LoVo (cell line): ENCODE results near the gene HOXC6.

Source experiments
- DNase-seq: peaks from one replicate; pipeline ENCODE4 v3.0.0-alpha.2; 2016; ENCODE audit warnings: low spot score

HOXC6 gene

DNA sequence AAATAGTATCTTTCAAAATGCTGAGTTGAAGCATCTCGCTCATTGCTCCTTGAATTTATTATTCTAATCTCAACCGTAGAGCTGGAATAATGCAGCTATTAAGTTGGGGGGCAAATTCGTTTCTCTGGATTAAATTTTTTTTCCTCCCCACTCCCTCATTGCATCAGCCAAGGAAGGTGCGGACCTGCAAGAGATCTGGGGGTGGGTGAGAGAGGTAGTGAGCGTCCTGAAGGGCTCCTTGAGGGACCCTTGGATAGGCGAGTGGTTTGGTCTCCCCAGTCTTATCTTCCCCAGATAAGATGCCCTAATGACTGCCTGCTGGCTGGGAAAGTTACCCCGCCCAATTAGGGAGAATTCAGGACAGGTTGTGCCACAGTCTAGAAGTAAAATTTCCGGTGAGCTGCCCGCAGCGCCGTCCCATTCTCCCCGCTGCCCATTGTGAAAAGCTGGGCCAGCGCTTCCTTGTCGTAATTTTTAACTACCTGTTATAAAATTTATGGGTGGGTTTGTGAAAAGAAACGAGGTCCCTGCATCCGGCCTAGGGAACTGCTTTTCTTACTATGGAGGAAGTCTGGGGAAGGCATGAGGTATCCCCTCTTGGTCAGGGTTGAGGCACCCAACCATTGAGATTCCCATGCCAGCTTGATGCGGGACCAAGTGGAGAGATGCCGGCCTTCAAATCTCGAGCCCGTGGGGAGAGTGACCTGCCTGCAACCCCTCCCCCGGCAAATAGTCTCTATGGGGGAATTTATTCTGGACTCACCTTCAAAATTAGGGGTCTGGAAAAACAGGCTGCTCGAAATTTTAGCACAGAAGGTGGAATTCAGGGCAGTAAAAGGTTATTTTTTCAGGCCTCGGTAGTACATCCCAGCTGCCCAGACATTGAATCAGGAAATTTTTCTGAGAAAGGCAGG is 13.0 kb upstream of the HOXC6 start:
- DNase-seq = no peak

DNA sequence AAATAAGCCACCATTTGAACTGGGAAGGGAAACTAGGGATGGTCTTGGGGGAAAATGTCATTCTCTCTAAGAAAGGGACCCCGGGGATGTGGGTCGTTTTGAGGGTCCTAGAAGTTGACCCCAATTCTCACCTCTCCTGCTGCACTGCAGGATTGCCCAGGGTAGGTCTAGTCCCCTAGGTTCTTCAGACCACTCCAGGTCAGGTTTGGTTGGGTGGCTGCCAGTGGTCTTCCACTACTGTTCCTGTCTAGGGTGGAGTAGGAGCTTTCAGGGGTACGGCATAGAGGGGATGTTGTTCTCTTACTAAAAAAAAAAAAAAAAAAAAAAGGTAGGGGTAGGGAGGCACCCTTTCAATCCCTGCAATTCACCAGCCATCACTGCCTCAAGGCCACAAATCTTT is 12.2 kb upstream of the HOXC6 start:
- DNase-seq = no peak

DNA sequence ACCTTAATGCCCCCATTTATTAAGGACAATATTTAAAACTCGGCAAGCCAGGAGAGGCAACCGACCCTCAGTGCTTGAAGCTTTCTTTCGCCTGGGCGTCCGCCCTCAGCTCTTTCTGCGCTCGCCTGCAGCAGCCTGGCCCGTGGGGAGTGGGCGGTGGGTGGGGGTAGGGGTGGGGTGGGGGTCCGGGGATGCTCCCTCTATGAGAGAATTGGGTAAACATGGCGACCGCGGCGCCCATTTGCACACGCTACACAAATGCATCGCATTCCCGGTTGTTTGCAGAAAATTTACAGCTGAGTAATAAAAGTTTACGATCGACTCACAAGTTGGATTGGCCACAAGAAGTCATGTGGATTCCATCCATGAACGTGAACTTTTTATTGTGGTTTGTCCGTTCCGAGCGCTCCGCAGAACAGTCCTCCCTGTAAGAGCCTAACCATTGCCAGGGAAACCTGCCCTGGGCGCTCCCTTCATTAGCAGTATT is 11.7 kb upstream of the HOXC6 start:
- DNase-seq = peak; percentile 88

DNA sequence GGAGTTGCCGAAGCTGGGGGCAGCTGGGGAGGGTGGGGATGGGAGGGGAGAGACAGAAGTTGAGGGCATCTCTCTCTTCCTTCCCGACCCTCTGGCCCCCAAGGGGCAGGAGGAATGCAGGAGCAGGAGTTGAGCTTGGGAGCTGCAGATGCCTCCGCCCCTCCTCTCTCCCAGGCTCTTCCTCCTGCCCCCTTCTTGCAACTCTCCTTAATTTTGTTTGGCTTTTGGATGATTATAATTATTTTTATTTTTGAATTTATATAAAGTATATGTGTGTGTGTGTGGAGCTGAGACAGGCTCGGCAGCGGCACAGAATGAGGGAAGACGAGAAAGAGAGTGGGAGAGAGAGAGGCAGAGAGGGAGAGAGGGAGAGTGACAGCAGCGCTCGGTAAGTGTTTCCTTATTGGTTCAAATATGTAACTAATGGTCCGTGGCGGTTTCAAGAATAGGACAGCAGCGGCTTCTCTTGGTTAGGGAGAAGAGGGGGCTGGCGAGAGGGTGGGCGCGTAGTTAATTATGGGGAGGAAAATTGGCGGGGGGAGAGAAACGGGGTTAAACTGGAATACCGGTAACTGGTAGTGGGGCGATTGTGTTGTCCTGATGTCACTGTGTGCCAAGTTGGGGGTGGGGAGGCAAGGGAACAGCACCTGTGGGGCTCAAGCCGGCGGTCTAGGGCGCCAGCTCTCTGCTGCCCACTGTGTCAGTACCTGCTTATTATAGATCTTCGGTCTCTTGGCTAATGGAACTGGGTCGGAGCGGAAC is 11.0 kb upstream of the HOXC6 start:
- DNase-seq = peak; percentile 25

DNA sequence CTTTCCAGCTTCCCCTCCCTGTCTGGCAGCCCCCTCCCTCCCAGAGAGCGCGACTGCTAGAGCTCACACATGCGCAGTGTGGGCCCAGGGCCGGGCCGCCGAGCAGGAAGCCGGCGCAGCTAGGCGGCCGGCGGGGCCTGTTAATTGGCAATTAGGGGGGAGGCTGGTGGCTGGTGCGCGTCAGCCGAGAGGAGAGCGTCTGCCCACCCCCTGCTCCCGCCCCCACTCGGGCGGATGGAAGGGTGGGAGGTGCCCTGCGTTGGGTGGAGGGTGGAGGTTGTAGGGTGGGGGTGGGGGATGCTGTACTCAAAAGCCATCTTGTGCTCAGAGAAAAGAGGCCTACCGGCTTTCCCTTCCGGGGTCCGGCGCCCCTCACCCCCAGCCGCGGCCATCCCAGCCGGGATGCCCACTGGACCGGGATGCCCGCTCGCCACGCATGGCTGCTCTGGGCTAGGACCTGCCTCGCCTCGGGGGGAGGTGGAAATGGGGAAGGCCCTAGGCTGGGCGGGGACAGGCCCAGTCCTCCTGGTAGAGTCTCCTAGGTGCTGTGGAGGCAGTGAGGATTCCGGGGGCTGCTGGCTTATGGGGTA is 10.3 kb upstream of the HOXC6 start:
- DNase-seq = peak; percentile 83

DNA sequence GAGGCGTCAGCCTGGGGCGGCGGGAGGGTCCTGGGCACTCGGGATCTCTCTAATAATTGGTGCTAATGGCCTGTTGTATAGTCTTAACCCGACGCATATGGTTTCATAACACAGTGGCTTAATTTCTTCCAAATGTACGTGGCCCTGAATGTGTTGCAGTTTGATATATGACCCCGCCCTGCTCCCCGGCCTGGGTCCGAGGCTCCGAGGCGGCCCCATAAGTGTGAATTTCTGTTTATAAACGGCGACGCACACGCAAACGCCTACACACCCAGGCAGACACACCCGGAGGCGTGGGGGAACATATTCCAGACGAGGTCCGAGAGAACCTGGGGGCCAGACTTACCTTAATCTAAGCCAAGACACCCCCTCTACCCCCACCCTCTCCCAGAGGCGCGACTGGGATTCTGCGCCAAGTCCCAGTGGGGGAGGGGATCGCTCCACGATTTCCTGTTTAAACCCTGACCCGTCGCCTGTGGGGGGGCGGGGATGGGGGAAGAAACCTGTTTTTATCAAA is 9.7 kb upstream of the HOXC6 start:
- no peak for DNase-seq

DNA sequence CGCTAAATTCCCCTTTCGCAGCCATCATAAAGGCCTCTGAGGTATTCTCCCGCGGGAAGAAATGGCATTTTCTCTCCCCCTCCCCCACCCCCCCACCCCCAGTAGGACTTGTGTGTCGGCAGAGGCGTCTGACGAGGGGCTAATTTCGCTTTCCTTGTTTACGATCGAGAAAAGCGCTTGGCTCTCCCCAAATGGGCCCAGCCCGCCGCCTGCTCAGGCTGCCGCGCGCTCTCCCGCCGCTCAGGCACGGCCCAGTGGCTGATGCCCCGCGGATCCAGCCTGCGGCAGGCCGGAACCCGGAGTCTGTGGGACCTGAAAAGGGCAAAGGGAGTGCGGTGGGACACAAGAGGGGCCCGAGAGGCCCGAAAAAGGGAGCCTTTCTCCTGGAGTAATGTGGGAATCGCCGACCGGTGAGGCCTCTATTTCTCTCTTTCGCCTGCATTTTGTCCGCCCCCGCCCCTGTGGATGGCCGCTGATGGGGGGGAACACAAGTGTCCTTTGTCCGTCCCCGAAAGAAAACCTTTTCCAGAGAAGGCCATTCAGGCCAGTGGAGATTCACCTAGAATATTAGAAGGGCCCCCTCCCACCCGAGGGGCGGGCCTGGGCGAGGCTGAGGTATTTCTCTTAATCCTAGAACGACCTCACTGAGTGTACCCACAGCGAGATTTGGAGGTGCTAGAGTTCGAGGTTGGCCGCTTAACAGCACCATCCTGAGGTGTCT is 9.0 kb upstream of the HOXC6 start:
- DNase-seq = no peak

DNA sequence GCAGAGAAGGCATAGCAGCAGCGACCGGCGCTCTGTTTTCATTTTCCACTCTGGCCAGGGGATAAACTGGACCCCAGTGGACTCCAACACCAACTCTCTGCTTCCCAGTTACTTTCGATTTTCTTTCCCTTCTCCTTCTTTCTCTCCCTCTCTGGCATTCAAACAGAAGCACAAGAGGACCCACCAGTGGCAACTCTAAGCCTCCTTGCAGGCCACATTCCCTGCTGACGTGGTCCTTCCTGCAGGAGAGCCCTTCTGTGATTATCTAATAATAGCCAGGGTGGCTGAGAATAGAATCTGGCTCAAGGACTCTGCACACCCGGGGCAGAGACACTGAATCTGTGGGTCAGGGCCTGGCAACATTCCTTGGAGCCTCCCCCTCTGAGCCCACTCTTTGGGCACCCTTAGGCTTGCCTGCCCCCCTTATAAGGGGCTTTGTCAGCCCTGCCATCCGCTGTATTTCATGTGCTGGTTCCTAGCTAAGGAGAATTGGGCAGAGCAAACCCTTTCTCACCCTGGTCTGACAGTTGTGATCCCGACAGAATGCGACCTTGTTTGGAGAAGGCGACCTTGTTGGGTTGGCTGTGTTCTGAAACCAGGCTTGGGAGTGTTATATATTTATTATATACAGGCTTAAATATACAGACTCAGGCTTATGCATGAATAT is 8.2 kb upstream of the HOXC6 start:
- DNase-seq = no peak

DNA sequence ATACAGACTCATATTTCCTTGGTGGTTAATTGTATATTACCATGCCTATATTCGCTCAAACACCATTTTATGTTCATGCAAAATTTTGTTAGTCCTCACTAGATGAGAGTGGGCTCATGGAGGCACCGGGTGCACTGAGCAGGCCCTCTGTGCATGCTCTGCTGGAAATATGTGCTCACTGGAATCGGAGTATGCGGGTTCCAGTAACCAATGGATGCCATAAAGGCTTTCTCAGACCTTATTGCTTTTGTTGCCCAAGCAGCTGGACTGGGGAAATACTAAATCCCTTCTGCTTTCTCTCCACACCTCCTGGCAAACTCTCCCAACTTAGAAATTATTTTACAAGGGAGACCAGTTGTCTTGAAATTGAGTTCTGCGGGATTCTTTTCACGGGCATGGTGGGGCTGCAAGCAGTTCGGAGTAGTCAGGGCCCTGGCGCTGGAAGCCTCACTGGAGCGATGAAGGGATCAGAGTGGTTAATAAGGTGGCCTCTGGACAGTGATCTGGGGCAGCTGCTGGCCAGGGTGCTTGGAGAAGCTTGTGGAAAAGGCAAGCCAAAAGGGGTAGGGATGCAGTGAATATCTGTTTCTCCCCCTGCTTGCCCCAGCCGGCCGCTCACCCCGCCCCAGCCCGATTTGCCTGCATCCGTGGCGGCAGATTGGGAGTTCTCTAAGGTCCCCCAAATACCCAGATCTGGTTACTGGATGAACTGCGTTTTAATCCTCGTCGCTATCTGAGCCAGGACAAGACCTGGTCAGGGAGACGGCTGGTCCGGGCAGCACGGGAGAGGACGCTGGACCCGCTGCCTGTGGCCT is 7.4 kb upstream of the HOXC6 start:
- no peak for DNase-seq

DNA sequence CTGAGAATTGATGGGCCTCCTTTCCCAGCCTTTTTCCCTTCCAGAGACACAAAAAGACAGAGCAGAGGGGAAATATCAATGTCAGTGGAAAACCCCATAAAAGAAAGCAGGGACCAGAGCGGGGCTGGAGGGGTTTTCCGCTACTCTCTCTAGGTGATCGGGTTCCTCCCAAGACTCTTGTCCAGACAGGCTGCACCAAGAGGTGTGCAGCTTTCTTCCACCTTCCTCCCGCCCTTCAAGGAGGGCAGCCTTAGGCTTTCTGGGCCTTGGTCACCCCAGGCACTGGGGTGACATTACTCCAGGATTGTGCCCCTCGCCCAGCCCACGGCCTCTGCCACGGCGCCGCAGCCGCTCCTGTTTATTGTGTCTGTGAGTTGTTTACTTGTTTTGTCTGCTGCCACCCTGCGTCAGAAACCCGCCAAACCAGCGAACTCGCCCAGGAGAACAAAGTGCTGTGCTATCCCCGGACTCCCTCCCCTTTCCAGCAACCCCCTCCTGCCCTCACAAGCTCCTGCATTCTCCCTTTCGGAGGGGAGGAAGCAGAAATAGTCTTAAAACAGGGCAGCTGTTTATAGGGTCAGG is 6.7 kb upstream of the HOXC6 start:
- DNase-seq = no peak

DNA sequence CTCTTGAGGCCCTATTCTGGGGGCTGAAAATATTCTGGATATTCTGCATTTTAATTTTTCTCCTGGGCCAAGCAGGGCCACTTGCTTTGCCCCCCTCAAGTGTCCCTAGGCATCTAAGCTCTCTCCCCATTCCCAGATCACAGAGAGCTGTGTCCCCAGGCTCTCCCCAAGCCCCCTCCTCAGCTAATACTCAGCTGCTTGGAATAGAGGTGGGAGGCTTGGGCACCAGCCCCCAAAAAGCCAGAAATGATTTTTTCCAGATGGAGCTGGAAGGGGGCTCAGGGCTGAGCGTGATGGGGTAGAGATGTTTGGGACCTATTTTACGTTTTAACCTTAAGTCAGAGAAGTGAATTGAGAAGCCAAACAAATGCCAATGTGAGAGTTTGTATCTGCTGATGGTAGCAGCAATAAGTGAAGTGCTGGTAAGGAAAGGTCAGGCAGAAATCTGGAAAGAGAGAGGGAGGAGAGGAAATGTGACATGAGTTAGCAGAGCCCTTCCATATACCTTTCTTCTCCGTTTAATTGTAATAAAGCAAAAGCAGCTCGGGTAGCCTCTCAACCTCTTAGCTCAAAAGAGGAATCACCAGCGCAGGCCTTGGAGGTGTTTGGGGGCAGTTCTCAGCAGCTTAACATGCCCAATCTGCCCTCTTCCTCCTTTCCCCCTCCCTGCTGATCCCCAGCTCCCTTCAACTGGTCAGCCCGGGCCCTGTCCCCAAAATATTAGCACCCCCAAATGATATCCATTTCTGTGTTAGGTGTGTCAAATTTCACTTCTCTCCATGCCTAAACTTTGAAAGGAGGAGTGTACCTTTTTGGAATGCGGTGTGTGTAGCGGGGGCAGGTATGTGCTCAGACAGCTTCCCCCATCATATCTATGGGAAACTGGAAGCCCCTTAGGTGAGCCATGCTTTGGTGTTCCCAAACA is 5.0 kb upstream of the HOXC6 start:
- DNase-seq = no peak

DNA sequence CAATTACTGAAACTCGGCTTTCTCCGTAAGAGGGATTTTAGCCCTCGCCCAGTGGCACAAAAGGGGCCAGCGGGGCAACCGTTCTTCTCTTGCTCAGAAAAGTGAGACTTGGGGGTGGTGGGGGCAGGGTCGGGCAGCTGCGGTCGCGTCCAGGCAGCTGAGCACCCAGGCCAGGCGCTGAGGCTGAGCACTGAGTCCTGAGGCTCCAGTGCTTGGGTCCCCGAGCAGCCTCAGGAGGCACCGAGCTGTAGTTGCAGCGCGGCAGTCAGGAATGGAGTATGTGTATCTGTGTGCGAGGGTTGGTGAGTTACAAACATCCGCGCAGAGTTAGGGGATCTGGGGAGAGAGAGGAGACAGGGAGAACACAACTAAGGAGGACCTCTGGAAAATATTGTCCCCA is 4.1 kb upstream of the HOXC6 start:
- DNase-seq = no peak

DNA sequence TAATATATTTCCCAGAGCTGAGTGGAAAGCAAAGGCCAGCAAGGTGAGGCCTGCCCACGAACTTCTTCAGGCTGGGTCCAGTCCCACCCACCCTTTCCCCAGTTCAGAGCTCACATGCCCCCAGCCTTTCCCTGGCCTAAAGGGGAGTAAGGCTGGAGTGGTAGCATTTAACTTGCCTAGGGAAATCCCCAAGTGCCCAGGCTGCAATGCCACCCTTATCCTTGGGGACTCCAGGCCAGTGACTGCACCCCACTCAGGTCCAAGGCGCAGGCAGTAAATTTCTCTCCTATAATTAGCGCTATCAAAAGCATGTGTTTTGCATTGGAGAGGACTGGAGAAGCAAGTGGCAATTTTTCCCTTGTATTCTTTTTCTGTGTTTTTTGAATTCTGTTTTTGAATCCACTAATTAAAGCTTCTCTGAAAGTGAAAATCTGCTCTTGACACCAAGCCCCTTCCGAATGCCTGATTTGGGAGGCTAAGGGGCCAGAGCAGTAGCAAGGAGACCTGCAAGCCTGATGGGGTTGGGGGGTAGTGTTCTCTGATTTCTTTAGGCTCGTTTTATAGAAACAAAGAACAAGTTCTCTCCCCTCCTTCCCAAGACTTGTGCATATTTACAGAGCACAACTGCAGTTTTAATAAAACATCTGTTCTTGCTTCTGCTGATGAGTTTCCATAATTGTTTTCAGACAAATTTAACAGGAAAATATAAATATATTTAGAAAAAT is 3.5 kb upstream of the HOXC6 start:
- DNase-seq = no peak

DNA sequence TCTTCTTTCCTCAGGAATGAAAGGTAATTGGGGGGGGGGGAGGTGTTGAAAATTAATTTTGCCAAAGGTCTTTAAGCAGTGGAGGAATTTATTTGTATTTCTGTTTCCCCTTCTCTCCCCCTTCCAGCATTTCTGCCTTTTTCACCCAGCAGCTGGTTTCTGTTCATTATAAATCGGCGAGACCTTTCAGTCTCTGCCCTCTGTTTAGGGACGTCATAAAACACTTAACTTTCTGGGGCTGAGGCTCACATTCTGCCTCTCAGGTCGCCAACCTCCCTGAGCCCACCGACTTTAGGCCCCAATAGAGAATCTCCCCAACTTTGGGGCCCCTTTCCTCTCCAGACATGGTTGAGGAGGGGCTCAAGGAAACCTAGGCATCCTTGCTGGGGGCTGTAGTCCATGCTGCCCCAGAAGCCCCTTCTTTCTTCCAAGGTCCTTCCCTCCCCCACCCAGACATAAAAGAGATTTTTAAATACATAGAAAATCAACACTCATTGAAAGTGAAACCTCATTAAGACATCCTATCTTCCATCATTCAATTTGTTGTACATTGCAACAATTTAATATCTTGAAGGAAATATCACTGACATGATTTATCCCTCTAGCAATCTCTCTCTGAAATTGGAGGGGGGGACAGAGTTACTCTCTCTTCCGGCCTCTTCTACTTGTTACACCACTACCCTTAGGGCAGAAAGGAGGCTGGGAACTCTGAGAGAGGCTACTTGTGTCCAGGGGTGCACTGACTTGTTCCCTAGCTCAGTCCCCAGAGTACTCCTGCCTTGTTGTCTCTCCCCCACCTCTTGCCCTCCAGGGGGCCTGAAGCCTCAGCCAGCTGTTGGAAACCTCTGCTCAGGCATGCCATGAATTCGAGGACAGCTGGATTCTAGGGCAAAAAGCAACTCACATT is 2.5 kb upstream of the HOXC6 start:
- no peak for DNase-seq

DNA sequence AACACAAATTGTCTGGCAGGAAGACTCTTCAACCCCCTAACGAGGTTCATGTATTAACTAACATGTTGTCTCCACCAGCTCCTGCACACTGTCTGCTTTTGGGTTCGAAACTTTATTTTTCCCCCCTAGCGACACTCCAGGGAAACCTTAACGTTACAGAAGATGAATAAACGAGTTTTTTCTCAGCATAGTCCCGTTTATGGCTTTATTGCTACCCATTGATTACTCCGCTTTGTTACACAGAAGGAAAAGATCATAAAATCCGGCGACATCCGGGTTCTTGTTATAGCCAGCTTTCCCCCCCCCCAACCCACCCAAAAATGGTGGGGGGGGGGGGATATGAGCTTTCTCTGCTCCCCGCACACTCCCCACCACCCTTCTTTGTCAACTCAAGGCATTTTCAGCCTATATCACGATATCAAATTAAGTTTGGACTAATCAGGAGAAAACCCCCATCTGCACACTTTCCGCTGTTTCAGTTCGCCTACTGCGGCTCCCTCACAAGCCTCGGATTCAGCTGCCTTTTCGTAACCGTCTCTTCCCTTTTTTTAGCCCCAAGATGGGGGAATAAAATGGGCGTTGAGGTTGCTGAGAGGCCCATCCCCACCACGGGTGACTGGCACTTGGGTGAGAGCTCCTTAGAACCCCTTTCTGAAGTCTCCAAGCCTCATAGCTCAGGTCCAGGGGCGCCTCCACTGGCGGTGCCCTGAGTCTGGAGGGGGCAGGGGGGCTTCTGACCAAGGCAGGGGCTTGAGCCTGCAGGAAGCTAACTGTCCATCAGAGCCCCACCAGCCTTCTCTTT is 1.4 kb upstream of the HOXC6 start:
- no peak for DNase-seq

DNA sequence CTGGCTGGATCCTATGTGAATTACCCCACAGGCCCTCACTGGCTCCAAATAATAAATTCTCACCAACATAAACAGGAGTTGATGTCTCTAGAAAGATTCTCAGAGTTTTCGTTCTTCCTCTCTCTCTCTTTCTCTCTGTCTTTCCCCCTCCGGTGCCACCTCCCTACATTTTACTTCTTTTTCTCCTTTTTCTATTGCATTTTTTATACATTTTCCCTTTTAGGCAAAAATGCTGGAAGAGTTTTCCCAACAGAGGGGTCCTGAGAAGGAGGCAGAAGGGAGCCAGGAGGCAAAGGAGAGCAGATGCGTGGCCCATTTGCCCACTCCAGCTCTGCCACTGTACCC is 826 bp upstream of the HOXC6 start:
- DNase-seq = no peak
